ENCODE measurements around the gene PLA2G4E. TPM values are rescaled to one million over a fixed set of nuclear protein-coding genes. Genes with fewer than 3 reads are reported as not detected.

The PLA2G4E gene
- total RNA-seq, 4 donors from 2014 or later = not detected

DNA sequence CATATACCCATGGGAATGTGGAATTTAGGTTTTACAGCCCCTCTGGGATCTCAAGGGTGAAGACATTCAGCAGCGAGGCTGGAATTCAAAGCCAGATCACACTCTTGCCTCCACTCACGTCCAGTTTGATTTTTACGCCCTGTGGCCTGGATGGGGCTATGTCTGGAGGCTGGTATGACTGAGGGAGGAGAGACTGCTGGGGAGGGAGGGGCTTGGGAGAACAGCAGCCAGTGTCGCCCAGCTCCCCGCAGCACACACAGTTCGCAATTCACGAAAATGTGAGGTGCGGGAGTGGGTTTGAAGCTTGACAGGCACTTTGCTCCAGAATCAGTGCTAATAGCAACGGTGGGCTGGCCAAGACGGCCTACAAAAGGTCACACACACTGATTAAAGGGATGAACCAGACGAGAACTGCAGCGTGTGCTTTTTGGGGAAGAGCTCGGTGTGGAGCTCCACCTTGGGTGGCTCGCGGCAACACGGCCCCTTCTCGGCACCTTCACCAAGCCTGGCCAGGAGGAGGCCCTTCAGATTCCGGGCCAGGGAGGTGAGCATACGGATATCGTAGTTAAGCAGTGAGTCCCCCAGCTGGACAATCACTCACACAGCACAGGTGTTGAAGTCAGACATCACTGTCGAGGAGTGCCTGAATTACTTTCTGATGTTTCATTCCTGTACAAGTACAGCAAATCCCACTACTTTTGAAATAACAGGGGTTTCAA is 64.9 kb downstream of the PLA2G4E start:
- peak; percentile 90 for DNase-seq (ENCODE audit: extremely low spot score)
- no peak for TF ChIP-seq POLR2A (IDR thresholded peaks at IDR 0.05; ENCODE audit: low read depth)
- no peak for TF ChIP-seq POLR2AphosphoS5 (IDR thresholded peaks at IDR 0.05)
- TF ChIP-seq EP300 (IDR thresholded peaks at IDR 0.05) = no peak
- TF ChIP-seq, protein P1, sequence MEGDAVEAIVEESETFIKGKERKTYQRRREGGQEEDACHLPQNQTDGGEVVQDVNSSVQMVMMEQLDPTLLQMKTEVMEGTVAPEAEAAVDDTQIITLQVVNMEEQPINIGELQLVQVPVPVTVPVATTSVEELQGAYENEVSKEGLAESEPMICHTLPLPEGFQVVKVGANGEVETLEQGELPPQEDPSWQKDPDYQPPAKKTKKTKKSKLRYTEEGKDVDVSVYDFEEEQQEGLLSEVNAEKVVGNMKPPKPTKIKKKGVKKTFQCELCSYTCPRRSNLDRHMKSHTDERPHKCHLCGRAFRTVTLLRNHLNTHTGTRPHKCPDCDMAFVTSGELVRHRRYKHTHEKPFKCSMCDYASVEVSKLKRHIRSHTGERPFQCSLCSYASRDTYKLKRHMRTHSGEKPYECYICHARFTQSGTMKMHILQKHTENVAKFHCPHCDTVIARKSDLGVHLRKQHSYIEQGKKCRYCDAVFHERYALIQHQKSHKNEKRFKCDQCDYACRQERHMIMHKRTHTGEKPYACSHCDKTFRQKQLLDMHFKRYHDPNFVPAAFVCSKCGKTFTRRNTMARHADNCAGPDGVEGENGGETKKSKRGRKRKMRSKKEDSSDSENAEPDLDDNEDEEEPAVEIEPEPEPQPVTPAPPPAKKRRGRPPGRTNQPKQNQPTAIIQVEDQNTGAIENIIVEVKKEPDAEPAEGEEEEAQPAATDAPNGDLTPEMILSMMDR (IDR thresholded peaks at IDR 0.05) = no peak
- H3K4me1 ChIP-seq = peaks cover 43 to 57% (median 46%) of the 10 kb centered on the region in 4 donors
- H3K9me3 ChIP-seq = no peaks in the 10 kb centered on the region
- H3K27me3 ChIP-seq = no peaks in the 10 kb centered on the region
- 66% methylated on average over 21 of the region's 21 CpGs for WGBS
- intact Hi-C loops (cut with DNase I) = no loop called here
- peaks cover 0 to 25% (median 21%) of the 10 kb centered on the region in 4 donors for H3K36me3 ChIP-seq
- peak overlapping the region in 2 of 4 donors; percentile 11 to 34 for H3K27ac ChIP-seq (replicated peaks in 1 of 4)
- H3K4me3 ChIP-seq = peak overlapping the region in 2 of 4 donors; percentile 4 to 25

DNA sequence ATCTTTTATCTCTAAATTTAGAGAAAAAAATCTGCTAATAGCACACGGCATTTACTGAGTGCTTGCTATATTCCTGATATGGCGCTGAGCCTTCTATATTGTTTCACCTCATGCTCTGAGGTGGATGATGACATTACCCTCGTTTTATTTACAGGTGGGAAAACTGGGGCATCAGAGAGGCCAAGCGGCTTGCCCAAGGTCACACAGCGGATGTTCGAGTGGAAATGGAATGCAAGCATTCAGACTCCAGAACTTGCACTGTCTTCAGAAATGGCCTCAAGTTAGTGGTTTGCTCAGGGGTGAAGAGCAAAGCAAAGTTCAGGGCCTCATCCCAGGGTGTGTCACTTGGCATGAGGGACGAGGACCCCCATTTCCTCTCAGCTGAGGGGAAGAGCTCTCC is 65.7 kb downstream of the PLA2G4E start:
- 86% methylated on average over 7 of the region's 7 CpGs for WGBS
- no peaks in the 10 kb centered on the region for H3K9me3 ChIP-seq
- H3K27ac ChIP-seq (replicated peaks in 1 of 4) = no peak overlapping the region
- no peak overlapping the region for H3K4me3 ChIP-seq
- intact Hi-C loops (cut with DNase I) = no loop called here
- no peak for TF ChIP-seq POLR2AphosphoS5 (IDR thresholded peaks at IDR 0.05)
- TF ChIP-seq, protein P1 (IDR thresholded peaks at IDR 0.05) = no peak
- TF ChIP-seq EP300 (IDR thresholded peaks at IDR 0.05) = no peak
- no peak for TF ChIP-seq POLR2A (IDR thresholded peaks at IDR 0.05; ENCODE audit: low read depth)
- DNase-seq (ENCODE audit: extremely low spot score) = peak; percentile 26
- peaks cover 49 to 62% (median 53%) of the 10 kb centered on the region in 4 donors for H3K4me1 ChIP-seq
- H3K36me3 ChIP-seq = peaks cover 0 to 33% (median 21%) of the 10 kb centered on the region in 4 donors
- H3K27me3 ChIP-seq = no peaks in the 10 kb centered on the region

DNA sequence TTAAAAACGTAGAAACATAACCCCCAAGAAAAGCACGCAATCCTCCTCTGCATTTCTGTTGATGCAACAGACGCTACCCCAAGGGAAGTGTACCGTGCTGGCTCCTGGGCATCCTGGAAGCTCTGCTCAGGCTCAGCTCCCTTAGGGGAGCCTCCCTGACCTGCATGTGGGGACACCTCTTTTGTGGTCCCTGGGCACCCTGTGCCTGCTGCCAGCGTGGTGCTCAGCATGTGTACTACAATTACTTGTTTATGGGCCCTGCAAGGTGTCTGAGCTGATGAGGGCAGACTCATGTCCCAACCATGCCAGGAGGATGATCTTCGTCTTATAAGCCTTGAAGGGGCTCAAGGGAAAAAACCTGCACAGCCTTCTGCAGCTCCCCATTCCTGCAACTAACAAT is 66.8 kb downstream of the PLA2G4E start:
- H3K4me3 ChIP-seq = no peak overlapping the region
- 91% methylated on average over 6 of the region's 6 CpGs for WGBS
- H3K36me3 ChIP-seq = peaks cover 0 to 33% (median 21%) of the 10 kb centered on the region in 4 donors
- TF ChIP-seq POLR2A (IDR thresholded peaks at IDR 0.05; ENCODE audit: low read depth) (no peak), EP300 (IDR thresholded peaks at IDR 0.05) (no peak), POLR2AphosphoS5 (IDR thresholded peaks at IDR 0.05) (no peak)
- TF ChIP-seq, protein P1 (IDR thresholded peaks at IDR 0.05) = no peak
- H3K27me3 ChIP-seq = no peaks in the 10 kb centered on the region
- H3K27ac ChIP-seq (replicated peaks in 1 of 4) = no peak overlapping the region
- no peaks in the 10 kb centered on the region for H3K9me3 ChIP-seq
- intact Hi-C loops (cut with DNase I) = no loop called here
- peaks cover 54 to 71% (median 63%) of the 10 kb centered on the region in 4 donors for H3K4me1 ChIP-seq
- no peak for DNase-seq (ENCODE audit: extremely low spot score)

DNA sequence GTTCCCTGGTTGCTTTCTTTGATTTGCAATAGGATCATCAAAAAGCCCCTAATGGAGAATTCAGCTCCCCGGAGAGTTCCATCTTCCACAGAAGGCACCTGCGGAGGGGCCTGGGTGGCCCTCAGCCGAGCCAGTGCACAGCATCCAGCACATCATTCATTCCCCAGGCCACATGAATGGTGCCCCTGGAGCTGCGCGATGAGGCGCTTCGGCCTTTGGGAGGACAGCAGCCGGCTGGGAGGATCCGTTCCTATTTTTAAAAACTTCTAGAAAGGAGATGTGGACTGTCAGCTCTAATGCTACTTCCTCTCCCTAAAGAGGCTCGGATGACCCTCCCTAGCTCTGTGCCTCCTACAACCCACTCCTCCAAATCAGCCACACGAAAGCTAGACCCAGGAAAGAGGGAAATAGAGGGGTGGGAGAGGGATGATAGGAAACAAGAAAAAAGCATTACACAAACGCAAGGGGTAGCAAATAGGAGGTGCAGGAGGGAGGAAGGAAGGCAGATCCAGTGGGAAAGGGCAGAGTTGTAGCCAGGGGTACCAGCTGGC is 68.8 kb downstream of the PLA2G4E start:
- H3K36me3 ChIP-seq = peaks cover 0 to 33% (median 21%) of the 10 kb centered on the region in 4 donors
- H3K27ac ChIP-seq (replicated peaks in 1 of 4) = peak overlapping the region; percentile 5 to 41 (median 28)
- intact Hi-C loops (cut with DNase I) = no loop called here
- peak; percentile 78 for DNase-seq (ENCODE audit: extremely low spot score)
- no peak overlapping the region for H3K4me3 ChIP-seq
- H3K27me3 ChIP-seq = no peaks in the 10 kb centered on the region
- 76% methylated on average over 11 of the region's 12 CpGs for WGBS
- TF ChIP-seq EP300 (IDR thresholded peaks at IDR 0.05) = no peak
- TF ChIP-seq POLR2AphosphoS5 (IDR thresholded peaks at IDR 0.05) = no peak
- no peak for TF ChIP-seq POLR2A (IDR thresholded peaks at IDR 0.05; ENCODE audit: low read depth)
- no peaks in the 10 kb centered on the region for H3K9me3 ChIP-seq
- H3K4me1 ChIP-seq = peaks cover 42 to 65% (median 58%) of the 10 kb centered on the region in 4 donors

DNA sequence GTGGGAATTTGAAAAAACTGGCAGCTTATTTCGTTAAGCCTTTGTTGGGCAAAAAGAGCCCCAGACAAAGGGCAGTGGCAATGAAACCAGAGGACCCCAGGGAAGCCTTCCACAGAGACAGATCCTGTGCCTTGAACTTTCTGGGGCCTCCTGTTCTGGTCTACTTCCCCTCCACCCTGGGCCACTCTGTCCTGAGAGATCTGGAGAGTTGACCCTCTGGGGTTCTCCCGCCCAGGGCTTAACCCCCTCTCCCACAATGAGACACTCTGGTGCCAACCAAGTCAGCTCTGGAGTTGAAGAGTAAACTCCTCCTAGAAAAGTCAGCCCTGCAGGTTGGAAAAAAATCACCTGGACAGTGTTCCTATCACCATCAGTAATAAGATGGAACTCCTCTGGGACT is 69.3 kb downstream of the PLA2G4E start:
- H3K4me1 ChIP-seq = peaks cover 45 to 59% (median 54%) of the 10 kb centered on the region in 4 donors
- intact Hi-C loops (cut with DNase I) = no loop called here
- no peak overlapping the region for H3K4me3 ChIP-seq
- H3K36me3 ChIP-seq = peaks cover 0 to 33% (median 21%) of the 10 kb centered on the region in 4 donors
- no peaks in the 10 kb centered on the region for H3K27me3 ChIP-seq
- H3K9me3 ChIP-seq = no peaks in the 10 kb centered on the region
- H3K27ac ChIP-seq (replicated peaks in 1 of 4) = peak overlapping the region in 3 of 4 donors; percentile 24 to 41 (median 31)
- DNase-seq (ENCODE audit: extremely low spot score) = no peak
- WGBS = 76% methylated on average over 2 of the region's 2 CpGs
- TF ChIP-seq POLR2A (IDR thresholded peaks at IDR 0.05; ENCODE audit: low read depth) (no peak), POLR2AphosphoS5 (IDR thresholded peaks at IDR 0.05) (no peak), EP300 (IDR thresholded peaks at IDR 0.05) (no peak)
- TF ChIP-seq, protein P1 (IDR thresholded peaks at IDR 0.05) = no peak

Measured in esophagus muscularis mucosa (tissue), 4 donors.